Colonic mucosa (tissue), 4 donors: ENCODE results near the gene CD44. TPM values are rescaled to one million over a fixed set of nuclear protein-coding genes. Genes with fewer than 3 reads are reported as not detected.

ENCODE experiments used
- DNase-seq: peaks from one replicate; pipeline ENCODE4 v3.0.0-alpha.2; 2020
- H3K27ac ChIP-seq: fragments of 200-600 bp; one replicate; pipeline ENCODE4 v1.8.0; 2021
- H3K27me3 ChIP-seq: fragments of 200-600 bp; one replicate; pipeline ENCODE4 v1.8.0; 2021
- H3K36me3 ChIP-seq: fragments of 200-600 bp; one replicate; pipeline ENCODE4 v1.8.0; 2021
- H3K4me1 ChIP-seq: fragments of 200-600 bp; one replicate; pipeline ENCODE4 v1.8.0; 2021; ENCODE audit warnings: mild to moderate bottlenecking
- H3K4me3 ChIP-seq: fragments of 200-600 bp; one replicate; pipeline ENCODE4 v1.8.0; 2021
- H3K9ac ChIP-seq, 2 donors: one replicate each; pipeline ENCODE4 v1.7.0; 2013; ENCODE audit warnings: control low read depth in 2 of 2, low read depth in 2 of 2, low read length in 2 of 2
- H3K9me3 ChIP-seq: fragments of 200-600 bp; one replicate; pipeline ENCODE4 v1.8.0; 2021
- CTCF ChIP-seq: fragments of 200-600 bp; IDR thresholded peaks from one replicate; pipeline ENCODE4 v1.8.0; 2022; ENCODE audit warnings: antibody characterized with exemption, mild to moderate bottlenecking
- intact Hi-C: fragments of 100-400 bp; cut with DNase I; formaldehyde crosslinking; loops from one replicate; pipeline ENCODE4 v1.14.1; 2022
- total RNA-seq, 2 donors: library from RNA; stranded (reverse); fragmentation: NEBNext Ultra II Directional in 1 of 2; extraction: Animal tissue kit (Norgen Biotek cat#: 25700) in 1 of 2; gene quantifications; one replicate each; pipeline ENCODE4 v1.2.1, GENCODE V29; 2021
- donor health status: healthy.
- donor health status: DM: no; HTN: no; CAD: no.
- donor health status: DM: no; HTN: no; CAD: no.

Gene CD44
- total RNA-seq, 2 donors from 2014 or later: 152 to 171 TPM

GRCh38 chr11:35237351-35237750 is 98.4 kb downstream of the CD44 start:
- Histone ChIP-seq H3K27ac (no peak overlapping the region), H3K4me3 (no peak overlapping the region), H3K4me1 (no peaks in the 10 kb centered on the region), H3K27me3 (no peaks in the 10 kb centered on the region), H3K36me3 (no peaks in the 10 kb centered on the region), H3K9ac (no peak overlapping the region), H3K9me3 (no peaks in the 10 kb centered on the region)
- no peak for DNase-seq
- intact Hi-C loops: loop anchor here (5.0 to 10.0 kb wide), 2 partner anchors 243 to 310 kb away; no protein-coding TSS in a partner anchor
- TF ChIP-seq CTCF: no peak

GRCh38 chr11:35237860-35238715 is 99.1 kb downstream of the CD44 start:
- no peak overlapping the region for H3K4me3 ChIP-seq
- peak; percentile 61 for DNase-seq
- H3K9ac ChIP-seq: no peak overlapping the region
- peak; percentile 71 for TF ChIP-seq CTCF
- intact Hi-C loops: loop anchor here (5.0 to 10.0 kb wide), 2 partner anchors 243 to 311 kb away; no protein-coding TSS in a partner anchor
- H3K4me1 ChIP-seq: no peaks in the 10 kb centered on the region
- H3K36me3 ChIP-seq: no peaks in the 10 kb centered on the region
- no peaks in the 10 kb centered on the region for H3K27me3 ChIP-seq
- H3K27ac ChIP-seq: no peak overlapping the region
- H3K9me3 ChIP-seq: no peaks in the 10 kb centered on the region

- Histone ChIP-seq H3K4me3 (no peak overlapping the region), H3K36me3 (no peaks in the 10 kb centered on the region), H3K27ac (no peak overlapping the region), H3K9ac (no peak overlapping the region), H3K27me3 (no peaks in the 10 kb centered on the region), H3K9me3 (no peaks in the 10 kb centered on the region), H3K4me1 (no peaks in the 10 kb centered on the region)
- DNase-seq: no peak
- intact Hi-C loops: loop anchor here (5.0 to 10.0 kb wide), 2 partner anchors 244 to 312 kb away; no protein-coding TSS in a partner anchor
- TF ChIP-seq CTCF: no peak
Observed at GRCh38 chr11:35238882-35239281, 99.9 kb downstream of the CD44 start.

GRCh38 chr11:35239471-35240075 is 100.6 kb downstream of the CD44 start:
- H3K4me3 ChIP-seq: no peak overlapping the region
- no peaks in the 10 kb centered on the region for H3K4me1 ChIP-seq
- intact Hi-C loops: loop anchor here (5.0 to 10.0 kb wide), 2 partner anchors 245 to 312 kb away; no protein-coding TSS in a partner anchor
- no peak for TF ChIP-seq CTCF
- no peak for DNase-seq
- no peaks in the 10 kb centered on the region for H3K36me3 ChIP-seq
- H3K27me3 ChIP-seq: no peaks in the 10 kb centered on the region
- no peak overlapping the region for H3K27ac ChIP-seq
- no peak overlapping the region for H3K9ac ChIP-seq
- H3K9me3 ChIP-seq: no peaks in the 10 kb centered on the region

GRCh38 chr11:35241083-35241482 is 102.1 kb downstream of the CD44 start:
- Histone ChIP-seq H3K4me3 (no peak overlapping the region), H3K9me3 (no peaks in the 10 kb centered on the region), H3K4me1 (no peaks in the 10 kb centered on the region), H3K27ac (no peak overlapping the region), H3K9ac (no peak overlapping the region), H3K36me3 (no peaks in the 10 kb centered on the region), H3K27me3 (no peaks in the 10 kb centered on the region)
- DNase-seq: no peak
- intact Hi-C loops: no loop called here
- TF ChIP-seq CTCF: no peak
